Uterus (tissue), 4 donors: Measurements from ENCODE around the gene HES7. TPM values are rescaled to one million over a fixed set of nuclear protein-coding genes. Genes with fewer than 3 reads are reported as not detected.
"Not testable (repeated sequence)": the region's sequence is repeated elsewhere in the genome, so short reads cannot be mapped to it uniquely, and the experiment has no call there.

ENCODE experiments used
- DNase-seq, 2 donors: peaks; one replicate each; pipeline ENCODE4 v3.0.0-alpha.2; 2019 to 2020
- H3K27ac ChIP-seq, 2 donors: fragments of 200-600 bp; sonication (generic); 1 replicate in 1 of 2; 2 replicates in 1 of 2; pipeline ENCODE4 v1.5.1; 2016 to 2018
- H3K27me3 ChIP-seq, 2 donors: fragments of 200-600 bp; sonication (generic); one replicate each; pipeline ENCODE4 v1.5.1; 2018 to 2019; ENCODE audit warnings: control low read depth in 1 of 2
- H3K36me3 ChIP-seq, 2 donors: fragments of 200-600 bp; sonication (generic); one replicate each; pipeline ENCODE4 v1.5.1; 2019; ENCODE audit warnings: control low read depth in 1 of 2
- H3K4me1 ChIP-seq, 2 donors: fragments of 200-600 bp; sonication (generic); one replicate each; pipeline ENCODE4 v1.5.1; 2018 to 2019; ENCODE audit warnings: control low read depth in 1 of 2
- H3K4me3 ChIP-seq, 2 donors: fragments of 200-600 bp; sonication (generic); 1 replicate in 1 of 2; 2 replicates in 1 of 2; pipeline ENCODE4 v1.5.1; 2018 to 2019; ENCODE audit warnings: mild to moderate bottlenecking in 1 of 2
- H3K9me3 ChIP-seq, 2 donors: fragments of 200-600 bp; sonication (generic); one replicate each; pipeline ENCODE4 v1.5.1; 2019; ENCODE audit warnings: control low read depth in 1 of 2
- POLR2A ChIP-seq, 2 donors: fragments of 450-650 bp; IDR thresholded peaks; one replicate each; pipeline ENCODE4 v1.6.1; 2016; ENCODE audit warnings: antibody characterized with exemption in 2 of 2, mild to moderate bottlenecking in 1 of 2, moderate library complexity in 1 of 2
- intact Hi-C: fragments of 100-400 bp; cut with DNase I; formaldehyde crosslinking; loops from one replicate; pipeline ENCODE4 v1.15.1; 2023; ENCODE audit warnings: low total_unique reads
- total RNA-seq, 4 donors: library from RNA; depleted of rRNA in 3 of 4; stranded (reverse); fragments of >200 nt in 3 of 4; gene quantifications; one replicate each; pipeline versions ENCODE4 v1.1.0 to v1.2.4, GENCODE V29; 2014 to 2023
- TF ChIP-seq, protein P1 (sequence below), 4 experiments: fragments of 200-600 bp in 2 of 4; fragments of 450-650 bp in 2 of 4; sonication (generic) in 2 of 4; IDR thresholded peaks; one replicate each; pipeline ENCODE4 v1.5.1; 2016 to 2019; ENCODE audit warnings: antibody characterized with exemption in 4 of 4, mild to moderate bottlenecking in 2 of 4, moderate library complexity in 1 of 4
- donor health status: DM: yes; HTN: yes; CAD: no.

HES7 gene
- total RNA-seq, result under 1 TPM in 1 of 4 donors, not detected in 3; 0.61 TPM

DNA sequence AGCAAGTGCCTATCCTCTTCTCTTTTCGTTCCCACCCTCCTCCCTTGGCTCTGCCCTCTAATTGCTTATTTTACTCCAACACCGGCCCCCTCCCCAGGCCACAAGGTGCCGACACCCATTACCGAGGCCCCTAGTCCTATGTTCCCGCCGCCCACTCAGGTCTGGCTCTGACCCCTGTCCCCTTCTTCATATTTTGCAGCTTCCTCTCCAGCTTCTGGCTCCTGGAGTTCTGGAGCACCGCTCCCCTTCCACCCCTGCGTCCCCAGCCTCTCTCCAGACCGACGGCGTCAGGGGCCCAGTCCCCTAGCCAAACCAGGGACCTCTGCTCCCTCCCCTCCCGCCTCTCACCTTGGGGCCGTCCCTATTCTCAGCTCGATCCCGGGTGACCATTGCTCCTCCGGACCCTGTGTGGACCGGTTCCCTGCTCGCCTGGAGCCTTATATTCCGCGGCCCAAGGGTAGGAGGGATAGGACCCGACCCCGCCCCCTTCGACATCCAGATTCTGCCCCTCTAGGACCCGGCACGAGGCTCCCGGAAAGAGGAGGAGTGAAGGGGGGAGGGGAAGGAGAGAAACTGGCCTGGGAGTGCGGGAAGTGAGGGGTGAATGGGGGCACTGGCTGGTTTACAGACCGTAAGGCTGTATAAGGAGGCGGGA is at the start of gene HES7:
TSS of gene HES7 (minus strand) at position 412 of the 655 bp plus-strand sequence. CDS start at position 390, 22 bp downstream.
- H3K4me1 ChIP-seq, result peaks cover 0 to 37% of the 10 kb centered on the region in 2 donors
- H3K4me3 ChIP-seq, result peak within 1 kb of the TSS; percentile 43 to 65
- intact Hi-C loops, result loop anchor here (10.0 kb wide), 1 partner anchor 61 kb away; no protein-coding TSS in a partner anchor
- H3K9me3 ChIP-seq, result no peaks in the 10 kb centered on the region
- peak in 1 of 2 donors; percentile 56 for DNase-seq
- H3K27me3 ChIP-seq, result no peaks in the 10 kb centered on the region
- peak within 1 kb of the TSS; percentile 34 to 82 for H3K27ac ChIP-seq
- H3K36me3 ChIP-seq, result no peaks in the 10 kb centered on the region
- TF ChIP-seq, protein P1, sequence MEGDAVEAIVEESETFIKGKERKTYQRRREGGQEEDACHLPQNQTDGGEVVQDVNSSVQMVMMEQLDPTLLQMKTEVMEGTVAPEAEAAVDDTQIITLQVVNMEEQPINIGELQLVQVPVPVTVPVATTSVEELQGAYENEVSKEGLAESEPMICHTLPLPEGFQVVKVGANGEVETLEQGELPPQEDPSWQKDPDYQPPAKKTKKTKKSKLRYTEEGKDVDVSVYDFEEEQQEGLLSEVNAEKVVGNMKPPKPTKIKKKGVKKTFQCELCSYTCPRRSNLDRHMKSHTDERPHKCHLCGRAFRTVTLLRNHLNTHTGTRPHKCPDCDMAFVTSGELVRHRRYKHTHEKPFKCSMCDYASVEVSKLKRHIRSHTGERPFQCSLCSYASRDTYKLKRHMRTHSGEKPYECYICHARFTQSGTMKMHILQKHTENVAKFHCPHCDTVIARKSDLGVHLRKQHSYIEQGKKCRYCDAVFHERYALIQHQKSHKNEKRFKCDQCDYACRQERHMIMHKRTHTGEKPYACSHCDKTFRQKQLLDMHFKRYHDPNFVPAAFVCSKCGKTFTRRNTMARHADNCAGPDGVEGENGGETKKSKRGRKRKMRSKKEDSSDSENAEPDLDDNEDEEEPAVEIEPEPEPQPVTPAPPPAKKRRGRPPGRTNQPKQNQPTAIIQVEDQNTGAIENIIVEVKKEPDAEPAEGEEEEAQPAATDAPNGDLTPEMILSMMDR (IDR thresholded peaks at IDR 0.05), result no peak
- TF ChIP-seq POLR2A (IDR thresholded peaks at IDR 0.05), result no peak

- peak overlapping the region; percentile 20 to 34 for H3K4me3 ChIP-seq
- no peaks in the 10 kb centered on the region for H3K27me3 ChIP-seq
- intact Hi-C loops, result no loop called here
- H3K27ac ChIP-seq, result peak overlapping the region; percentile 88 to 96
- DNase-seq, result peak; percentile 71 to 89
- H3K9me3 ChIP-seq, result no peaks in the 10 kb centered on the region
- H3K36me3 ChIP-seq, result no peaks in the 10 kb centered on the region
- peak; percentile 97 to 99 for TF ChIP-seq POLR2A (IDR thresholded peaks at IDR 0.05)
- TF ChIP-seq, protein P1 (IDR thresholded peaks at IDR 0.05), result peak in 2 of 4 experiments; percentile 7 to 10
- H3K4me1 ChIP-seq, result peaks cover 0 to 11% of the 10 kb centered on the region in 2 donors
Observed at GRCh38 chr17:8173056-8173870, 49.4 kb upstream of the HES7 start.

DNA sequence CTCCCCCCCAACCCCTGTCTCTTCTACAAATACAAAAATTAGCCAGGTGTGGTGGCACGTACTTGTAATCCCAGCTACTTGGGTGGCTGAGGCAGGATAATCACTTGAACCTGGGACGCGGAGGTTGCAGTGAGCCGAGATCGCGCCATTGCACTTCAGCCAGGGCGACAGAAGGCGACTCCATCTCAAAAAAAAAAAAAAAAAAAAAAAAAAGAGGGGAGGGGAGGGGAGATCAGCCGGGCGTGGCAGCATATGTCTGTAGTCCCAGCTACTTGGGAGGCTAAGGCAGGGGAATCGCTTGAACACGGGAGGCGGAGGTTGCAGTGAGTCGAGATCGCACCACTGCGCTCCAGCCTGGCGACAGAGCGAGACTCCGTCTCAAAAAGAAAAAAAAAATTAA is 46.3 kb upstream of the HES7 start:
- H3K4me3 ChIP-seq, H3K4me1 ChIP-seq, DNase-seq, H3K27me3 ChIP-seq, H3K27ac ChIP-seq, H3K9me3 ChIP-seq, intact Hi-C loops, H3K36me3 ChIP-seq: not testable (repeated sequence)

DNA sequence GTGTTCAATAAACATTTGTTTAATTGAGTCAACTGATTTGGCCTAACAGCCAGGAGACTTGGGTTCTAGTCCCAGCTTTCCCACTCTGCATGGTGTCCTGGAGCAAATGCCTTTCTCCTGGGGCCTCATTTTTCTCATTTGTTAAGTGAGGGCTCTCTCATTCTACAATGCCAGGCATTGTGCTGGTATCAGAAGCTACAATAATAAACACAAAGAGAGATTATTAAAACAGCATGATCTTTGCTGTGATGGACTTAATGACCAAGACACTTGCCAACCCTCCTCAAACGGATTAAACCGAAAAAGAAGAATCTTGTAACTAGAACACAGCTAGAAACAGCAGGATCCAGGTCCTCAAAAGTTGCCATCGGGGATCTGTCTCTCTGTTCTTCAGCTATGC is 43.6 kb upstream of the HES7 start:
- Histone ChIP-seq H3K27me3 (no peaks in the 10 kb centered on the region), H3K4me1 (peaks cover 14 to 15% of the 10 kb centered on the region in 2 donors), H3K4me3 (no peak overlapping the region), H3K36me3 (no peaks in the 10 kb centered on the region), H3K27ac (no peak overlapping the region), H3K9me3 (no peaks in the 10 kb centered on the region)
- intact Hi-C loops, result no loop called here
- DNase-seq, result no peak
- TF ChIP-seq, protein P1 (IDR thresholded peaks at IDR 0.05), result no peak
- no peak for TF ChIP-seq POLR2A (IDR thresholded peaks at IDR 0.05)

DNA sequence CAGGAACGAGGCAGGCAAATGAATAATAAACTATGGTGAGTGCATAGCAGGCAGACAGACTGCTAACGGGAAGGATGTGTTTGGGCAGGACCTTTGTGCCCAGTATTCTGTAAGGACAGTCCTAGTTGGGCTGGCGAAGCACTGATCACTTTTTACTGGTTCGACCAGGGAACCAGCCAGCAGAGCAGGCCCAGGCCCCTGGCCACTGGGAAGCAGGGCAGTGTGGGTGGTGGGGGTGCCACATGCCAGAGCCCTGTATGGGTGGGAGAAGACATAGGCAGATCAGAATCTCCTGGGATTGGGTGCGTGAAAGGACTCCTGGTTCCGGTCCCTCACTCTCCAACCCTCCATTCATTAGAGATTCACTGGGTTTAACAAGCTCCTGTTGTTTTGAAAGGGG is 42.8 kb upstream of the HES7 start:
- H3K4me3 ChIP-seq, result no peak overlapping the region

More for the DNA sequence above, 42.8 kb upstream of the HES7 start:
- no peaks in the 10 kb centered on the region for H3K36me3 ChIP-seq
- DNase-seq, result no peak
- no peak for TF ChIP-seq POLR2A (IDR thresholded peaks at IDR 0.05)
- TF ChIP-seq, protein P1 (IDR thresholded peaks at IDR 0.05), result no peak
- intact Hi-C loops, result no loop called here
- H3K27ac ChIP-seq, result peak overlapping the region in 1 of 2 donors; percentile 97
- peaks cover 14 to 16% of the 10 kb centered on the region in 2 donors for H3K4me1 ChIP-seq
- H3K27me3 ChIP-seq, result no peaks in the 10 kb centered on the region
- no peaks in the 10 kb centered on the region for H3K9me3 ChIP-seq
